ENCODE data around the gene STAT5A. TPM values are rescaled to one million over a fixed set of nuclear protein-coding genes. Genes with fewer than 3 reads are reported as not detected.

Gene STAT5A
- total and polyA plus RNA-seq, 2 experiments from 2014 or later: 2.3 to 18.1 TPM

- peaks cover 4% of the 10 kb centered on the region for H3K27me3 Mint-ChIP-seq (ENCODE audit: insufficient read depth, low read depth, poor library complexity)
- ATAC-seq (no peak), DNase-seq (ENCODE audit: low spot score) (no peak)
- no peaks in the 10 kb centered on the region for H3K9me3 Mint-ChIP-seq
- H3K27ac Mint-ChIP-seq: no peak overlapping the region
- H3K9me2 ChIP-seq (ENCODE audit: insufficient read depth): no peaks in the 10 kb centered on the region
- no peak for TF ChIP-seq CTCF (conservative IDR thresholded peaks at IDR 0.05; ENCODE audit: low read depth in 2 of 2)
- TF ChIP-seq EZH2phosphoT487 (IDR thresholded peaks at IDR 0.05; ENCODE audit: unreplicated experiment): no peak
- TF ChIP-seq EZH2 (IDR thresholded peaks at IDR 0.05; ENCODE audit: low read depth, unreplicated experiment): no peak
- no peak for TF ChIP-seq ZNF114 (CRISPR knock-in tag; IDR thresholded peaks at IDR 0.05)
- no peak for TF ChIP-seq REST (IDR thresholded peaks at IDR 0.05; ENCODE audit: unreplicated experiment)
- no peak for TF ChIP-seq CREB1 (CRISPR knock-in tag; IDR thresholded peaks at IDR 0.05; ENCODE audit: low read depth)
- TF ChIP-seq STAT1 (IDR thresholded peaks at IDR 0.05; ENCODE audit: unreplicated experiment): no peak
- no peak for TF ChIP-seq POLR2AphosphoS5 (IDR thresholded peaks at IDR 0.05; ENCODE audit: low read depth)
- TF ChIP-seq ETS1 (IDR thresholded peaks at IDR 0.05): no peak
- no peak overlapping the region for H3K4me3 ChIP-seq
- no peaks in the 10 kb centered on the region for H3K36me3 ChIP-seq (ENCODE audit: insufficient read depth)
- H3F3A ChIP-seq (replicated peaks; ENCODE audit: low read depth): peaks cover 4% of the 10 kb centered on the region; the same call in 1 of the 2 replicates
- peaks cover 98% of the 10 kb centered on the region for H3K79me2 ChIP-seq (replicated peaks; ENCODE audit: insufficient read depth)
- H4K20me1 ChIP-seq (replicated peaks; ENCODE audit: insufficient read depth): peaks cover 30% of the 10 kb centered on the region
- peaks cover 30% of the 10 kb centered on the region for H3K4me1 Mint-ChIP-seq
- H3K27ac ChIP-seq (ENCODE audit: low read depth): no peak overlapping the region; the same call in 1 of the 2 replicates
- no peaks in the 10 kb centered on the region for H3K27me3 ChIP-seq (ENCODE audit: insufficient read depth)
- peaks cover 22% of the 10 kb centered on the region for H3K4me1 ChIP-seq (ENCODE audit: insufficient read depth)
- no peaks in the 10 kb centered on the region for H3K36me3 Mint-ChIP-seq (ENCODE audit: low read depth)
- H2AFZ ChIP-seq: no peak overlapping the region
- H3K4me2 ChIP-seq: no peak overlapping the region
- H3K4me3 Mint-ChIP-seq: no peak overlapping the region
These were observed 70.1 kb downstream of the STAT5A start for GRCh38 chr17:42358434-42358833.

- Mint-ChIP-seq H3K4me3 (no peak overlapping the region), H3K27me3 (ENCODE audit: insufficient read depth, low read depth, poor library complexity) (peaks cover 4% of the 10 kb centered on the region), H3K36me3 (ENCODE audit: low read depth) (no peaks in the 10 kb centered on the region), H3K9me3 (no peaks in the 10 kb centered on the region), H3K4me1 (peaks cover 33% of the 10 kb centered on the region), H3K27ac (no peak overlapping the region)
- Histone ChIP-seq H3F3A (replicated peaks; ENCODE audit: low read depth) (peaks cover 4% of the 10 kb centered on the region; the same call in 1 of the 2 replicates), H3K79me2 (replicated peaks; ENCODE audit: insufficient read depth) (peaks cover 98% of the 10 kb centered on the region), H2AFZ (no peak overlapping the region), H4K20me1 (replicated peaks; ENCODE audit: insufficient read depth) (peaks cover 37% of the 10 kb centered on the region), H3K27me3 (ENCODE audit: insufficient read depth) (no peaks in the 10 kb centered on the region), H3K36me3 (ENCODE audit: insufficient read depth) (no peaks in the 10 kb centered on the region), H3K4me1 (ENCODE audit: insufficient read depth) (peaks cover 22% of the 10 kb centered on the region), H3K4me3 (no peak overlapping the region), H3K4me2 (no peak overlapping the region), H3K9me2 (ENCODE audit: insufficient read depth) (no peaks in the 10 kb centered on the region), H3K27ac (ENCODE audit: low read depth) (no peak overlapping the region)
- DNase-seq (ENCODE audit: low spot score) (no peak), ATAC-seq (no peak)
- TF ChIP-seq REST (IDR thresholded peaks at IDR 0.05; ENCODE audit: unreplicated experiment): no peak
- no peak for TF ChIP-seq STAT1 (IDR thresholded peaks at IDR 0.05; ENCODE audit: unreplicated experiment)
- no peak for TF ChIP-seq EZH2 (IDR thresholded peaks at IDR 0.05; ENCODE audit: low read depth, unreplicated experiment)
- TF ChIP-seq ZNF331 (CRISPR knock-in tag; IDR thresholded peaks at IDR 0.05; ENCODE audit: low read depth): no peak
- TF ChIP-seq ZNF114 (CRISPR knock-in tag; IDR thresholded peaks at IDR 0.05): no peak
- TF ChIP-seq EZH2phosphoT487 (IDR thresholded peaks at IDR 0.05; ENCODE audit: unreplicated experiment): no peak
- TF ChIP-seq CREB1 (CRISPR knock-in tag; IDR thresholded peaks at IDR 0.05; ENCODE audit: low read depth): no peak
- TF ChIP-seq NANOG (IDR thresholded peaks at IDR 0.05; ENCODE audit: borderline replicate concordance): no peak
- TF ChIP-seq JUNB (IDR thresholded peaks at IDR 0.05; ENCODE audit: unreplicated experiment): no peak
- no peak for TF ChIP-seq POLR2AphosphoS5 (IDR thresholded peaks at IDR 0.05; ENCODE audit: low read depth)
These were observed 70.8 kb downstream of the STAT5A start for GRCh38 chr17:42359133-42359532.

Measured in GM23338 (cell line).